ENCODE data around the gene RNF44.

RNF44 gene

GRCh38 chr5:176534640-176535039 is 2.6 kb downstream of the RNF44 start:
- DNase-seq = no peak

GRCh38 chr5:176533894-176534611 is 3.1 kb downstream of the RNF44 start:
- DNase-seq = no peak

- no peak for DNase-seq
Measured at GRCh38 chr5:176533390-176533789, 3.8 kb downstream of the RNF44 start.

GRCh38 chr5:176532795-176533194 is 4.4 kb downstream of the RNF44 start:
- DNase-seq = no peak

GRCh38 chr5:176531902-176532493 is 5.2 kb downstream of the RNF44 start:
- DNase-seq = no peak

- DNase-seq = no peak
Measured at GRCh38 chr5:176530983-176531901, 6.0 kb downstream of the RNF44 start.

- DNase-seq = no peak
Measured at GRCh38 chr5:176530393-176530982, 6.7 kb downstream of the RNF44 start.

GRCh38 chr5:176529741-176530141 is 7.5 kb downstream of the RNF44 start:
- DNase-seq = no peak

- DNase-seq = no peak
Measured at GRCh38 chr5:176529116-176529740, 8.0 kb downstream of the RNF44 start.

- no peak for DNase-seq
Measured at GRCh38 chr5:176528761-176529115, 8.5 kb downstream of the RNF44 start.

GRCh38 chr5:176528301-176528700 is 8.9 kb downstream of the RNF44 start:
- DNase-seq = no peak

GRCh38 chr5:176527246-176528222 is 9.7 kb downstream of the RNF44 start:
- DNase-seq = no peak

- DNase-seq = no peak
Measured at GRCh38 chr5:176526462-176526861, 10.7 kb downstream of the RNF44 start.

- DNase-seq = no peak
Measured at GRCh38 chr5:176525677-176526076, 11.5 kb downstream of the RNF44 start.

- DNase-seq = no peak
Measured at GRCh38 chr5:176524987-176525386, 12.2 kb downstream of the RNF44 start.

GRCh38 chr5:176524138-176524537 is 13.1 kb downstream of the RNF44 start:
- DNase-seq = no peak

GRCh38 chr5:176521699-176522263 is 15.4 kb downstream of the RNF44 start:
- no peak for DNase-seq

- no peak for DNase-seq
Measured at GRCh38 chr5:176521286-176521685, 15.9 kb downstream of the RNF44 start.

GRCh38 chr5:176519810-176520720 is 17.1 kb downstream of the RNF44 start:
- no peak for DNase-seq

GRCh38 chr5:176517053-176517661 is 20.0 kb downstream of the RNF44 start:
- no peak for DNase-seq

Data from fibroblast of skin of right biceps (primary cell).